Psoas muscle (tissue), 8 donors: ENCODE data around the gene CCT3. TPM values are rescaled to one million over a fixed set of nuclear protein-coding genes. Genes with fewer than 3 reads are reported as not detected.
A peak's percentile ranks its signal among the peaks of the same experiment; 100 is the strongest.

Source experiments
- ATAC-seq, 4 donors: fragments of 200-7000 bp; cut with Tn5 transposase; one replicate each; pipeline ENCODE4 v1.9.1; 2020; ENCODE audit warnings: moderate library complexity in 3 of 4, mild to moderate bottlenecking in 2 of 4
- DNase-seq, 2 donors: peaks; one replicate each; pipeline ENCODE4 v3.0.0-alpha.2; 2020
- H3K27ac ChIP-seq: fragments of 200-600 bp; one replicate; pipeline ENCODE4 v1.8.0; 2022
- H3K27me3 ChIP-seq, 3 donors: fragments of 200-600 bp in 1 of 3; one replicate each; pipeline versions ENCODE4 v1.6.1 to v1.8.0; 2013 to 2022; ENCODE audit warnings: low read length in 2 of 3, mild to moderate bottlenecking in 2 of 3, moderate library complexity in 1 of 3; ENCODE audit not compliant: insufficient read depth in 3 of 3
- H3K36me3 ChIP-seq, 2 donors: fragments of 200-600 bp in 1 of 2; one replicate each; pipeline versions ENCODE4 v1.6.1 to v1.8.0; 2013 to 2022; ENCODE audit warnings: low read depth in 1 of 2, mild to moderate bottlenecking in 1 of 2, moderate library complexity in 1 of 2; ENCODE audit not compliant: insufficient read depth in 1 of 2
- H3K4me1 ChIP-seq: fragments of 200-600 bp; one replicate; pipeline ENCODE4 v1.8.0; 2022
- H3K4me3 ChIP-seq: fragments of 200-600 bp; one replicate; pipeline ENCODE4 v1.8.0; 2022; ENCODE audit warnings: mild to moderate bottlenecking
- H3K9me3 ChIP-seq: fragments of 200-600 bp; one replicate; pipeline ENCODE4 v1.8.0; 2022
- whole genome bisulfite sequencing, 3 donors: extraction: QIAGEN DNeasy Blood & Tissue Kit; methylation state at CpG; one replicate each; pipeline versions ENCODE4 v1.1.6 to v1.1.7; 2013; 5-methylcytosine and 5-hydroxymethylcytosine counted together
- intact Hi-C, 2 donors: fragments of 100-400 bp; cut with DNase I; formaldehyde crosslinking; loops; one replicate each; pipeline versions ENCODE4 v1.11.0 to v1.14.2; 2022
- polyA plus RNA-seq, 3 donors: library from polyadenylated mRNA; stranded (reverse); fragments of 200-250 nt; gene quantifications; one replicate each; pipeline ENCODE4 v1.2.3, GENCODE V29; 2013
- total RNA-seq, 4 donors: library from RNA; stranded (reverse); fragmentation: NEBNext Ultra II Directional in 2 of 4; extraction: Animal tissue kit (Norgen Biotek cat#: 25700) in 2 of 4; gene quantifications; one replicate each; pipeline versions ENCODE4 v1.2.1 to v1.2.4, GENCODE V29; 2021 to 2023
- TF ChIP-seq, protein P1 (sequence below): fragments of 200-600 bp; IDR thresholded peaks from one replicate; pipeline ENCODE4 v1.8.0; 2022; ENCODE audit warnings: antibody characterized with exemption
- donor health status: healthy with polysubstance abuse.
- donor health status: DM: no; HTN: no; CAD: no; lungs with moderate emphysema.
- donor health status: Bipolar disorder and iron deficiency.
- donor health status: healthy.
- donor health status: DM: yes; HTN: yes; CAD: no.
- donor health status: DM: no; HTN: no; CAD: no.
- donor health status: DM: no; HTN: no; CAD: no.
- donor health status: DM: yes; HTN: yes; CAD: no.

Gene CCT3
- total and polyA plus RNA-seq, 7 donors = 144 to 258 (median 180) TPM

DNA sequence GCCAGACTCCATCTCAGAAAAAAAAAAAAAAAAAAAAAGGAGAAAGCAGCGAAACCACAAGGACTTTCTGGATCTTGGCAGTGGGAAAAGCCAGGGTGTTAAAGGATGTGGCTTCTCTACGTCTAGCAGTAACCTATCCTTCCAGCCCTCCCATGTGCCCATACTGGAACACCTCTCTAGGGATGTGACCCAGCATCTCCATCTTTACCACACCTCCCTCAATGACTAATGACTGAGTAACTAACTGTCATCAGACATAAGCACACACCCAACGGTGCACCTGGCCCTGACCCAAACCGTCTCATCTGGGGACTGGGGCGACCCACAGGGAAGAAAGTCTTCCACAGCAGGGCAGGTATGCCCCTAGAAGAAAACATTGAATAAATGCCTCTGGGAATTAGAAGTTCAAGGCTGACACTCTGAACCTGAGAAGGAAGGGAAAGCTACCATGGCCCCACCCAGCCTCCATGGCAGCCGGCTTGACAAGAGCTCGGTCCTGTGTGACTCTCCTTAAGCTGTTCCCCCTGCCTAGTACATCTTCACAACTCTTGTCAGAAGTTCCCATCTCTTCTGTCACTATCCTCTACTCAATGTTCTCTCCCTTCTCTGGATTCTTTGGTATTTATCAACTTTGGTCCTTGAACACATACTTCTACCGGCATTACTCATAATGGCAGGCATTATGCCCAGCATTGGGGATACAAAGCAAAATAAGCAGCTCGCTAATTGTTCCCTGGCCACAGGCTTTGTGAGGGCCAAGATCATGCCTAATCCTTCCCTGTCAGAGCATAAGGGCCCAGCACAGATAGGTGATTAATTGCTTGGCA lies 75.4 kb downstream of the CCT3 start:
- ATAC-seq (peak; percentile 36 to 64 (median 44)), DNase-seq (no peak)
- intact Hi-C loops = no loop called here
- peaks cover 25 to 98% of the 10 kb centered on the region in 2 donors for H3K36me3 ChIP-seq
- TF ChIP-seq, protein P1, sequence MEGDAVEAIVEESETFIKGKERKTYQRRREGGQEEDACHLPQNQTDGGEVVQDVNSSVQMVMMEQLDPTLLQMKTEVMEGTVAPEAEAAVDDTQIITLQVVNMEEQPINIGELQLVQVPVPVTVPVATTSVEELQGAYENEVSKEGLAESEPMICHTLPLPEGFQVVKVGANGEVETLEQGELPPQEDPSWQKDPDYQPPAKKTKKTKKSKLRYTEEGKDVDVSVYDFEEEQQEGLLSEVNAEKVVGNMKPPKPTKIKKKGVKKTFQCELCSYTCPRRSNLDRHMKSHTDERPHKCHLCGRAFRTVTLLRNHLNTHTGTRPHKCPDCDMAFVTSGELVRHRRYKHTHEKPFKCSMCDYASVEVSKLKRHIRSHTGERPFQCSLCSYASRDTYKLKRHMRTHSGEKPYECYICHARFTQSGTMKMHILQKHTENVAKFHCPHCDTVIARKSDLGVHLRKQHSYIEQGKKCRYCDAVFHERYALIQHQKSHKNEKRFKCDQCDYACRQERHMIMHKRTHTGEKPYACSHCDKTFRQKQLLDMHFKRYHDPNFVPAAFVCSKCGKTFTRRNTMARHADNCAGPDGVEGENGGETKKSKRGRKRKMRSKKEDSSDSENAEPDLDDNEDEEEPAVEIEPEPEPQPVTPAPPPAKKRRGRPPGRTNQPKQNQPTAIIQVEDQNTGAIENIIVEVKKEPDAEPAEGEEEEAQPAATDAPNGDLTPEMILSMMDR = no peak
- no peaks in the 10 kb centered on the region for H3K9me3 ChIP-seq
- no peaks in the 10 kb centered on the region for H3K4me1 ChIP-seq
- no peak overlapping the region for H3K4me3 ChIP-seq
- H3K27ac ChIP-seq = no peak overlapping the region
- 82 to 87% (median 83%) methylated on average over 9 of the region's 9 CpGs for WGBS, 3 donors
- H3K27me3 ChIP-seq = no peaks in the 10 kb centered on the region

DNA sequence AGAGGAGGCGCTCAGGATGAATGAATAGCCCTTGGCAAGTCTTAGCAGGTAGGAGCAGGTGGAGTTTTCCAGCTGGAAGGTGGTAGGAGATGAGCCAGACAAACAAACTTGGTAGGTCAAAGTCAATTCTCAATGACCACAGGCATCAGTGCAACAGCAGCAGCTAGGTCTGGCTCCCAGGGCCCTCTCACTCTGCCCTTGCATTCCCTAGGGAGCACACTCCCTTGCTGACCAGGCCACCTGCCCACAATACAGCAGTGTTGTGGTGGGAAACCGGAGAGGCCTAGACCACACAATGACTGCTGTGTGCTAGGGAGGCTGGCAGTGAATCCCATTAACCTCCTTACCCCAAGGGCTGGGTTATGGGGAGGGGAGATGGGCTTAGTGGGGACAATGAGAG lies 77.2 kb downstream of the CCT3 start:
- Histone ChIP-seq H3K36me3 (peaks cover 16 to 98% of the 10 kb centered on the region in 2 donors), H3K4me3 (no peak overlapping the region), H3K27ac (no peak overlapping the region), H3K4me1 (no peaks in the 10 kb centered on the region), H3K9me3 (no peaks in the 10 kb centered on the region), H3K27me3 (no peaks in the 10 kb centered on the region)
- WGBS, 3 donors = 77 to 97% (median 86%) methylated on average over 2 of the region's 2 CpGs
- TF ChIP-seq, protein P1 = no peak
- DNase-seq (no peak), ATAC-seq (no peak)
- intact Hi-C loops = no loop called here

DNA sequence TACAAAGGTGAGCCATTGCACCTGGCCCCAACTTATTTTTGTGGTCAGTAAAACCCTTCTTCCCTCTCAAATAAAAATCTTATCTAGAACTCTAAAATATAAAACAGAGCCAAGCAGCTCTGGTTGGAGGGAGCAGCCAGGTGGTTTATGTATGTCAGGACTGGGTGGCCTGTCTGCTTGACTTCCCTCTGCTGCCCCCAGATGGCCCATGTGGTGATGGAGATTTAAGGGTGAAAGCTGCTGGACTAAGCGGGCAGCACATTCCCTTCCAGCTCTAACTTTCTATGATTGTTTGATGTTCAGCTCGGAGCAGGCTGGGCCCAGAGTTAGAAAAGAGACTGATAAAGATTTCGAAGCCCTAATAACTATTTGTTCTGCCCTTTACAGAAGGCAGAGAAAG lies 78.3 kb downstream of the CCT3 start:
- intact Hi-C loops = no loop called here
- peaks cover 16 to 99% of the 10 kb centered on the region in 2 donors for H3K36me3 ChIP-seq
- H3K27me3 ChIP-seq = no peaks in the 10 kb centered on the region
- no peaks in the 10 kb centered on the region for H3K4me1 ChIP-seq
- no peaks in the 10 kb centered on the region for H3K9me3 ChIP-seq
- no peak for ATAC-seq
- H3K4me3 ChIP-seq = no peak overlapping the region
- no peak for DNase-seq
- TF ChIP-seq, protein P1 = no peak
- WGBS, 3 donors = 71 to 76% (median 72%) methylated on average over 3 of the region's 3 CpGs
- H3K27ac ChIP-seq = no peak overlapping the region

Other genes starting within 250 kb of the CCT3 start
- gene LMNA, start 223.6 kb downstream of the CCT3 start, total RNA-seq = 100 to 1,000 TPM; 161 to 392 (median 291) TPM
- gene LMNA, start 223.6 kb downstream of the CCT3 start, polyA plus RNA-seq = 100 to 1,000 TPM; 114 to 237 (median 138) TPM
- gene SEMA4A, start 184.7 kb downstream of the CCT3 start, total RNA-seq = 1 to 10 TPM; 1.2 to 3.4 (median 2.4) TPM
- 1 to 10 TPM in 1 of 3 donors, under 1 TPM in 2; 0.77 to 1.8 (median 0.82) TPM for gene SEMA4A, start 184.7 kb downstream of the CCT3 start, polyA plus RNA-seq
- 10 to 100 TPM; 11.2 to 29.8 (median 20.1) TPM for gene SLC25A44, start 144.2 kb downstream of the CCT3 start, total RNA-seq
- gene SLC25A44, start 144.2 kb downstream of the CCT3 start, polyA plus RNA-seq = 10 to 100 TPM; 13.6 to 40.3 (median 21.1) TPM
- 10 to 100 TPM; 47.9 to 72.1 (median 65.6) TPM for gene PMF1, start 125.3 kb downstream of the CCT3 start, total RNA-seq
- gene PMF1, start 125.3 kb downstream of the CCT3 start, polyA plus RNA-seq = 10 to 100 TPM; 52.7 to 93.4 (median 91.0) TPM
- under 1 TPM in 2 of 4 donors, not detected in 2; 0.34 to 0.44 TPM for gene BGLAP, start 96.1 kb downstream of the CCT3 start, total RNA-seq
- gene BGLAP, start 96.1 kb downstream of the CCT3 start, polyA plus RNA-seq = under 1 TPM in 1 of 3 donors, not detected in 2; 0.33 TPM
- gene PAQR6, start 90.2 kb downstream of the CCT3 start, total RNA-seq = 1 to 10 TPM in 1 of 4 donors, under 1 TPM in 3; 0.32 to 1.2 (median 0.80) TPM
- gene PAQR6, start 90.2 kb downstream of the CCT3 start, polyA plus RNA-seq = under 1 TPM; 0.30 to 0.85 (median 0.39) TPM
- 10 to 100 TPM; 46.8 to 90.7 (median 80.8) TPM for gene SMG5, start 55.5 kb downstream of the CCT3 start, total RNA-seq
- gene SMG5, start 55.5 kb downstream of the CCT3 start, polyA plus RNA-seq = 10 to 100 TPM; 54.0 to 74.5 (median 72.4) TPM
- 1 to 10 TPM in 1 of 4 donors, under 1 TPM in 3; 0.69 to 1.6 (median 0.87) TPM for gene TMEM79, start 54.0 kb downstream of the CCT3 start, total RNA-seq
- gene TMEM79, start 54.0 kb downstream of the CCT3 start, polyA plus RNA-seq = 1 to 10 TPM in 2 of 3 donors, under 1 TPM in 1; 0.89 to 3.6 (median 1.5) TPM
- 1 to 10 TPM; 5.1 to 9.6 (median 7.5) TPM for gene GLMP, start 42.6 kb downstream of the CCT3 start, total RNA-seq
- 1 to 10 TPM; 6.1 to 8.3 (median 6.8) TPM for gene GLMP, start 42.6 kb downstream of the CCT3 start, polyA plus RNA-seq
- gene VHLL, start 39.0 kb downstream of the CCT3 start, total RNA-seq = not detected
- gene VHLL, start 39.0 kb downstream of the CCT3 start, polyA plus RNA-seq = not detected
- 1 to 10 TPM in 1 of 4 donors, under 1 TPM in 3; 0.50 to 1.7 (median 0.85) TPM for gene TSACC, start 234 bp upstream of the CCT3 start, total RNA-seq
- under 1 TPM; 0.30 to 0.94 (median 0.56) TPM for gene TSACC, start 234 bp upstream of the CCT3 start, polyA plus RNA-seq
- gene RHBG, start 30.9 kb upstream of the CCT3 start, total RNA-seq = not detected
- not detected for gene RHBG, start 30.9 kb upstream of the CCT3 start, polyA plus RNA-seq
- 100 to 1,000 TPM; 126 to 258 (median 188) TPM for gene MEF2D, start 162.5 kb upstream of the CCT3 start, total RNA-seq
- gene MEF2D, start 162.5 kb upstream of the CCT3 start, polyA plus RNA-seq = 10 to 100 TPM; 43.1 to 65.3 (median 58.4) TPM
- under 1 TPM; 0.07 to 0.24 (median 0.16) TPM for gene IQGAP3, start 234.3 kb upstream of the CCT3 start, total RNA-seq
- gene IQGAP3, start 234.3 kb upstream of the CCT3 start, polyA plus RNA-seq = under 1 TPM; 0.01 to 0.17 (median 0.04) TPM
- under 1 TPM in 1 of 4 donors, not detected in 3; 0.69 TPM for gene TTC24, start 241.4 kb upstream of the CCT3 start, total RNA-seq
- under 1 TPM in 2 of 3 donors, not detected in 1; 0.12 to 0.13 TPM for gene TTC24, start 241.4 kb upstream of the CCT3 start, polyA plus RNA-seq